LHCN-M2 (cell line): ENCODE measurements around the gene VN1R5. TPM values are rescaled to one million over a fixed set of nuclear protein-coding genes. Genes with fewer than 3 reads are reported as not detected.
"Not testable (repeated sequence)": the region's sequence is repeated elsewhere in the genome, so short reads cannot be mapped to it uniquely, and the experiment has no call there.

Experiments
- DNase-seq: peaks from one replicate; pipeline ENCODE4 v3.0.0-alpha.2; 2012; ENCODE audit warnings: low read depth
- total RNA-seq: library from RNA; depleted of rRNA; stranded (reverse); fragments of >200 nt; gene quantifications from 2 replicates; pipeline ENCODE4 v1.2.3, GENCODE V29; 2014

The VN1R5 gene
- total RNA-seq, 1 experiment from 2014 or later = not detected

DNA sequence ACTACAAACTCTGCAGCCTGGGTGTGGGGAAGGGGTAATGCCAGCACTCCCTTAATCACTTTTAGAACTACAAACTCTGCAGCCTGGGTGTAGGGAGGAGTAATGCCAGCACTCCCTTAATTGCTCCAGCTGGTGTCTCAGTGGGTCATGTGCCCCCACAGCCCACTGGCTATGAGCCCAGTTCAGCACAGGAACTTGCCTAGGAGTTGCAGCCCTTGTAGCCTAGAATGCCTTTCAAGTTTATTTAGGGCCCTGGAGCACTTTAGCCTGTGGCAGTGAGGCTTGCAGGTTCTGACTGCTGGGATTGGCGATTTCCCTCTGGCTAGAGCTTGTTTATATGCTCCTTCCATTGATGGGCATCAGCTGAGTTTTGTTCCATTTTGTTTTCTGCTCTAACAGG is 17.1 kb downstream of the VN1R5 start:
- DNase-seq = peak; percentile 31

DNA sequence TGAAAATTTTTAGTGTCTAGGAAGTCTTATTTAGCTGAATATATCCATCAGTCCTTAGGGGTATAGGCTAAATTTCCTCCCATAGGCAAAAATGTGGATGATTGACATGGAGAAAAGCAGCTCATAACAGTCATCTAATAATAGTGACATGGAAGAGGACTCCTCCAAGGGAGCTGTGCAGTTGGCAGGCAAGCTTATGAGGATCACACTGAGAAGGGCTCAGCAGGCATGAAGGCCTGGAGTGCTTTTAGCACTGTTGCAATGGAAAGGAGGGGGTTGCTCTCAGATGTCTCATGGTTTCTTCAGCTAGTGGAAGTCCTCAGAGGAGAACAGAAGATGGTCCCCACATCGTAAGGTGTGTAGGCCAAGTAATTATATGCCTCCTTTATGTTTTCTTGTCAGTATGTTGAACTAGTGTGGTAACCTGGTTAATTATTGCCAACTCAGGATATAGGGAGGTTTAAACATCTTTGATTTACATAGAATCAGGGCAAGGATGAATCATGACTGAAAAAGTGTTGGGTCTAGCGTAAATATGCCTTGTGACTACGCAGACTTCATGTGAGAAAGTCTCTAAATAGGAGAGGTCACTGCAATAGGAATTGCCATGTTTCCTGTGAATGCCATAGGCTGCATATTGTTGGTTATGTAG is 18.9 kb downstream of the VN1R5 start:
- no peak for DNase-seq

DNA sequence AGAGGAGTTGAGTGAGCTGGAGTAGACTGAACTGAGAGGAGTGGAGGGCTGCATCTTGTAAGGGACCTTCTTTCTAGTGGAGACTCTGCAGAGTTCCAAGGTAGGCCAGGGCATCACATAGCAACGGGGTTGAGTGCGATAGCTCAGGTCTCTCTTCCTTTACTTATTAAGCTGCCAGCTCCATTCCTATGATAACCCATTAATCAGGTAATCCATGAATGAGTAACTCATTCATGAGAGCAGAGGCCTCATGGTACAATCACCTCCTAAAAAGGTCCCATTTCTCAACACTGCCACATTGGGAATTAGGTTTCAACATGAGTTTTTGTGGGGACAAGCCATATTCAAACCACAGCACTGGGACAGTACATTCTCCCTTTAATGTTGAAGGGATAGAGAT is 21.3 kb downstream of the VN1R5 start:
- DNase-seq = no peak

DNA sequence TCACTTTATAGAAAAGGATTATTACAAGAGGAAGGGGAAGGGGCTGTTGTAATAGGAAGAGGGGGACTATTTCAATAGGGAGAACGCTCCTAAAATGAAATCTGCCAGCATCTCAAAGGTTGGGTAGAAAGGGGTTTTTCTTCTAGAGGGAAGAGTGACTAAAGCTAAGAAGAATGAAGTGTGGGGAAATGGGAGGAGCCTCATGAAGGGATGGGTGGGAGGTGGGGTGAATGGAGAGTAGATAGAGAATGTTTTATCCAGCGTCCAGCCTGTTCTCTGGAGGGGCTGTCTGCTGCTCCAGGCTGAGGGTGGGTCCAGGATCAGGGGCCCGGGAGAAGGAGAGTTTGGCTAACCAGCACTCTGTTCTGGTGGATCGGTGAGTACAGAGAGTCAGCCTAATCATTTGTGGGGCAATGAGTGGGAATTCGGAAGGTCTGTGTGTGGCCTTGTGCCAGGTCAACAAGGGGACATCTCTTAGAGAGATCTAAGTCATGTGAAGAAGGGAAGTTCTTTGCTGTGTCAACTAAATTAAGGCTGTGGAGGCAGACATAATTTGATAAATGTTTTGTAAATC is 25.2 kb downstream of the VN1R5 start:
- no peak for DNase-seq

DNA sequence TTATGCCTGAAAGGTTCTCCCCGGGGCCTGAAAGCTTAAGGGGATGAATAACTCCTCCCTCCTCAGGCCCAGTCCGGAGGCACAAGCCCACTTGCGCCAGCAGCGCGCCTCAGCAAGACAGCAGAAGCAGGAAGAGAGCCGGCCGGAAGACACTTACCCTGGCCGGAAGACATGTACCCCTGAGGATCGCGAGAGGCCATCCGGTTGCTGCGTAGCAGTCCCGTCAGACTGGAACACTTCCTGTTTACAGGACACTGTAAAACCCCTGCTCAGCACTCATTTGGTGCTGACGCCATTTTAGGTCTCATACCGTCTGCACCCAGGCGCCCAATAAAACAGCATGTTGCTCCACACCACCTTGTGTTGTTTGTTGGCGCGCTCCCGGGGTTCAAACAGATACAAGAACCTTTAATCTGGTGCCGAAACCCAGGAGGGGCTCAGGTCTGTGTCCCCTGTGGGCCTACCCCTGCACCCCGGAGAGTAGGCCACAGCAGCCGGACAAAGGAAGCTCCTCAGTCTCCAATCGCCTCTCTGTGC is 30.3 kb downstream of the VN1R5 start:
- no peak for DNase-seq

DNA sequence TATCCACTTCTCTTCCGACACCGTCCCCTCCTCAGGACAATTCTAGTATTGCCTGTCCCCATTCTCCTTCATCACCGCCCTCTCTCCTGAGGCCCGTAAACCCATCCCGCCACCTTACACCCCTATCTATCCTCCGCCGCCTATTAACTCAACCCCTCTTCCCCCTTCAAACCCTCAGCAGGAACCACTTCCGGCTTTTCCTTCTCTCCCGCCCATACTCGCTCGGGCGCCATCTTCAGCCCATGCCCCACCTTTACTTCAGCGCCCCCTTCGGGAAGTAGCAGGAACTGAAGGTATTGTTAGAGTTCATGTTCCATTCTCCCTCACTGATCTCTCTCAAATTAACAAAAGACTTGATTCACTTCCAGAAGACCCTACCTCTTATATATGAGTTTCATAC is 31.6 kb downstream of the VN1R5 start:
- no peak for DNase-seq

DNA sequence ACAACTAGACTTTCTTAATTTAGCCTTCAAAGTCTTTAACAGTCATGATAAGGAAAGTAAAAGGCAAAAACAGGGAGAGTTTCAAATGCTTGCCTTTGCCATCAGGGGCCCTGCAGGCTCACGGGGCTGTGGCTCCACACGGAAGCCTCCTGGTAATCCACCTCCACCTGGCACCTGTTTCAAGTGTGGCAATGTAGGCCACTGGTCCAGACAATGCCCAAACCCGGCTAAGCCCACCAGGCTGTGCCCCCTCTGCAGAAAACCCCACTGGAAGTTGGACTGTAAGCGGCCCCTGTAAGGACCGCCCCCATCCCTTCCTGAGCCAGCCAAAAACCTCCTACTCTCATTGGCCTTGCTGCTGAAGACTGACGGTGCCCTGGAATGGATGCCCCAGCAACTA is 32.5 kb downstream of the VN1R5 start:
- DNase-seq = no peak

DNA sequence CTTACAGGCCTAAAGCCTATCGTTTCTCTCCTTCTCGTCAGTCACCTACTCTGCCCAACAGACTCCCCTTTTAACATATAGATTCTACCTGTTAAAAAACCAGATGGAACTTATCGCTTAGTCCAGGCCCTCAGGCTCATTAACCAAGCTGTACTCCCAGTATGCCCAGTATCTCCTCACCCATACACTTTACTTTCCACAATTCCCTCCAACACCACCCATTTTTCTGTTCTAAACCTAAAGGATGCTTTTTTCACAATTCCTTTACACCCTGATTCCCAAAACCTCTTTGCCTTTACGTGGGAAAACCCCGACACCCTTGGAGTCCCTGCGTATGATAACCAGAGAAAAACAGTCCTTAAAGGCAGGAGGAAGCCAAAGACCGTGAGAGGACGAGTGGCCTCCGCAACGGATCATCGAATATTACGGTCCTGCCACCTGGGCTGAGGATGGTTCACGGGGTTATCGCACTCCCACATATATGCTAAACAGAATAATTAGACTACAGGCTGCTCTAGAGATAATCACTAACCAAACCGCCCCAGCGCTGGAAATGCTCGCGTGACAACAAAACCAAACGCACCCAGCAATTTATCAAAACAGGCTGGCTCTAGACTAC is 33.5 kb downstream of the VN1R5 start:
- DNase-seq = not testable (repeated sequence)

DNA sequence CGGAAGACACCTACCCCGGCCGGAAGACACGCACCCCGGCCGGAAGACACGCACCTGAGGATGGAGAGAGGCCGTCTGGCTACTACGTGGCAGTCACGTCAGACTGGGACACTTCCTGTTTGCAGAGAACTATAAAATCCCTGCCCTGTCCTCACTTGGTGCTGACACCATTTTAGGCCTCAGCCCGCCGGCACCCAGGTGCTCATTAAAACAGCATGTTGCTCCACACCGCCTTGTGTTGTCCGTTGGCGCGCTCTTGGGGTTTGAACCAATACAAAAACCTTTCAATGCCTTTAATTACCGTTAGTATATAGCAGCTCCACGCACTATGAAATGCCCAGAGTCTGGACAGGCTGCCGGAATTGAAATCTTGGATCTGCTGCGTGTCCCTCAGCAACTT is 34.7 kb downstream of the VN1R5 start:
- DNase-seq = no peak

DNA sequence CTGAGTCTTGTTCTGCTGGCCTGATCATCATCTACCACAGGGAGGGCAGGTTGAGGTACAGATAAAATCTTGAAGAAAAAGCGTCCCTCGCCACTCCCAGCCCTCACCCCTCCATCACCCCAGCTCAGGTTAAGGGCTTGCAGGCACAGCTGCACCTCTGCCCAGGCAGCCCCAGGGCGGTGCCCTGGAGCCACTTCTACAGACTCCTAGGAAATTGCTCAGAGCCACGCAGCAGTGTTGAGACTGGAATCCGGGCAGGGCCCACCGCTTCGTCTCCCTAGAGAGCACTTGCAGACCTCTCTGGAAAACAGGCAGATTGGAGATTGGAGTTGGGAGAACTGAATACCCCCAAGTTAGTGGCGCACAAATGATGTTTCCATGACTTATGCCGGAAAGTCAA is 35.3 kb downstream of the VN1R5 start:
- DNase-seq = no peak

DNA sequence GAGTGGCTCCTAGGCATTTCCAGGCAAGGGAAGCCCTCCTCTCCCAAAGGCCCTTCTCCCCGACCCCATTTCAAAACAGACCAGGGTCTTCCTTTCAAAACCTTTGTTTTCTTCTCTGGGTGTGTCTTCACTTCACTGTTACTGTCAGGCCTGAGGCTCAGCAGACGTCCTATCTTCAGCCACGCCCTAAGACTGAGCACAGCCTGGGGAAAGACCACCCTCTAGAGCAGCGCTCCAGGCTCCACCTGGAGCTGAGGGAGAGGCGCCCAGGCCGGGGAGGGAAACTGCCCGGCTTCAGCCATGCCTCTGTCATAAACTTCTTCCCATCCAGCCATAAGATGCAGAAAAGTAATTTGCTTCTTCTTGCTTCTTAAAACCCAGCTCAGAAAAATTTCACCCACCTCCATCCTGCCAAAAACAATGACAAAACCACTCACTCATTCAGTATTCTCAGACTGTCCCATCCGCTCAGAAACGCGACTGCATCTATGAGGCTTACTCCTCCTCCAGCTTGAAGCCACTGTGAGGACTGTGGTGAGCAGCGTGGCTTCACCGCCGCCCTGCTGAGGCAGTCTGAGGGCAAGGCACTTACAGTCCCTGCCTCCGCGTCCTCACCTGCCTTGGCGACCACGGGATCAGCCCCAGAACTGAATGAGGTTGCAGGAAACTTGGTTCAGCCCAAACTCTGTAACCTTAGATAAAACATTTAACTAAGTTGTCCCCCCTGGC is 36.1 kb downstream of the VN1R5 start:
- DNase-seq = no peak

DNA sequence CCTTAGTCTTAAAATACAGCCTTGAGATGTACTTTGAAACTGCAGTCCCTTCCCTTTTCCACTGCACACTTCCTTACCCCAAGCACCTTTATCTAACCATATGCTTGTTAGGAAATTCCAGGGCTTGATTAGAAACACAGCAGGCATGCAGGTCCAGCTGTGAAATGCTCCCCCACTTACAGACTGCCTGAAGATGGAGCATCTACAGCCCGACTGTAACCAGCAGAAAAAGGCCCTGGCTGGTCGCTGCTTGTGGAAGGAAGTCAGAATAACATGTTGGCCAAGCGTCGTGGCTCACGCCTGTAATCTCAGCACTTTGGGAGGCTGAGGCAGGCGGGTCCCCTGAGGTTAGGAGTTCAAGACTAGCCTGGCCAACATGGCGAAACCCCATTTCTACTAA is 37.2 kb downstream of the VN1R5 start:
- no peak for DNase-seq

DNA sequence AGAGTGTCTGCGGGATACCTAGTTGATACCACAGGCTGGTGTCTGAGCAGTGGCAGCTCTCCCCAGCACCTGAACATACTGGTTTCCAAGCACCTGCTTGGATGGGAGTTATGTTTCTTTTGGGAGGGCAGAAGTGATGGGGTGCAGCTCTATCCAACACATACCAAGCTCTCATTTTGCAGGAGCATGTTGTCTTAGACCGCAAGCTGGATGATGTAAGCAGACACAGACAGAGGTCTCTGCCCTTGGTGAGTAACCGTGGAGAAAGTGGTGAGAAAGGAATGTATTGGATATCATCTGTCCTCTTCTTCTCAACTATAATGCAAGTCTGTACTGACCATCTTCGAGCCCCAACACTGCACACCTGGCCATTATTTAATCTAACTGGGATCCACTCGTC is 38.4 kb downstream of the VN1R5 start:
- peak; percentile 91 for DNase-seq

DNA sequence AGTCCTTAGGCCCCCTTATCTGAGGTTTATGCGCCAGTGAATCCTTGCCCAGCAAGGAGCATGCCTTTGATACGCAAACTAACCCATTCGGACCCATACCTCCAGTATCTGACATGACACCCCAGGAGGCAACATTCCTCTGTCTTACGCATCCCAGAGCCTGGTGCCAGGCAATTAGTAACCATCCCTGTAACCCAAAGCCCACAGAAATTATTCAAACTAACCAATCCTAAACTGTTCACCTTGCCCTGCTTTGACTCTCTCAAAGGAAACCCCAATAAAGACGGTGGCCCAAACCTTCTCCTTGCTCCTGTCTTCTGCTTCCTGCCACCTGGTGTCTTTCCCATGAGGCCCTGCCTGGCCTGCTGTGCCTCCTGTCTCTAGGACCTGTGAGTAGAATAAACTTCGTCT is 39.4 kb downstream of the VN1R5 start:
- no peak for DNase-seq

DNA sequence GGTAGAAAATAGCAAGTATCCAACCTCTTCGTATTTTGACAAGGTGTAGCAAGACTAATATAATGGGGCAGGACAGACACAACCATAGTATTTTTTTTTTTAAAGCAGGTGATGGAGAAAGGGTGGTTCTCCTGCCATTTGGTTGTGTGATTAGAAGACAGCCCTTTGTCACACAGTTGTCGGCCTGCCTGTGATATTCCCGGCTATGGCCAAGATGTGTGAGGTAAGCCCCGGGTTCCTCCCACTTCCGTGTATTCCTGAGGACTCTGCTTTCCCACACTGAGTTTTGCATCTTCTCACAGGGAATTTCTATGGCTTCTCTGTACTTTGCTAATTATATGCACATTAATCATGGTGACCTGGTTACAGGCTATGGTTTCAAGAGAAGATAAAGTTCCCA is 39.9 kb downstream of the VN1R5 start:
- DNase-seq = no peak

DNA sequence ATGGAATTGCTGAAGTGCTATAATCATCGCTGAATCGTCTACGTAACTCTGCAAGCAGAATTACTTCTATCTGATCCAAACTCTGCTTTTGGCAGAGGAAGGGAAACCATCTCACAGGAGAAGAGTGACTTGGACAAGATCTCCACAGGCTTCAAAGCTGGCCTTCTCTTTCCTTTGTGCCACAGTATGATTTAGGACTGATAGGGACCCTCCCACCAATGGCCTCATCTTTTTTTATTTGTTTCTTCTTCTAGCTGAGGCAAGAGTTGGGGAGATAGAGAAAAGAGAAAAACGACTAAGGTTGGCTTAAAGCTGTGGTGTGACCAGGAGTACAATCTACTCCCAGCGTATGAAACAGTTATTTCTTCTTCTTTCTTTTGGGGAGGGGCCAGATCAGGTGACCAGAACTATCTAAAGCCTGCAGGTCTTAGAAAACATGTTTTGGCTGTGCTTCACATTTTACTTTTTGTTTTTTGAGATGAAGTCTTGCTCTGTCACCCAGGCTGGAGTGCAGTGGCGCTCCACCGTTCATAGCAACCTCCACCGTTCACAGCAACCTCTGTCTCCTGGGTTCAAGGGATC is 40.8 kb downstream of the VN1R5 start:
- no peak for DNase-seq

DNA sequence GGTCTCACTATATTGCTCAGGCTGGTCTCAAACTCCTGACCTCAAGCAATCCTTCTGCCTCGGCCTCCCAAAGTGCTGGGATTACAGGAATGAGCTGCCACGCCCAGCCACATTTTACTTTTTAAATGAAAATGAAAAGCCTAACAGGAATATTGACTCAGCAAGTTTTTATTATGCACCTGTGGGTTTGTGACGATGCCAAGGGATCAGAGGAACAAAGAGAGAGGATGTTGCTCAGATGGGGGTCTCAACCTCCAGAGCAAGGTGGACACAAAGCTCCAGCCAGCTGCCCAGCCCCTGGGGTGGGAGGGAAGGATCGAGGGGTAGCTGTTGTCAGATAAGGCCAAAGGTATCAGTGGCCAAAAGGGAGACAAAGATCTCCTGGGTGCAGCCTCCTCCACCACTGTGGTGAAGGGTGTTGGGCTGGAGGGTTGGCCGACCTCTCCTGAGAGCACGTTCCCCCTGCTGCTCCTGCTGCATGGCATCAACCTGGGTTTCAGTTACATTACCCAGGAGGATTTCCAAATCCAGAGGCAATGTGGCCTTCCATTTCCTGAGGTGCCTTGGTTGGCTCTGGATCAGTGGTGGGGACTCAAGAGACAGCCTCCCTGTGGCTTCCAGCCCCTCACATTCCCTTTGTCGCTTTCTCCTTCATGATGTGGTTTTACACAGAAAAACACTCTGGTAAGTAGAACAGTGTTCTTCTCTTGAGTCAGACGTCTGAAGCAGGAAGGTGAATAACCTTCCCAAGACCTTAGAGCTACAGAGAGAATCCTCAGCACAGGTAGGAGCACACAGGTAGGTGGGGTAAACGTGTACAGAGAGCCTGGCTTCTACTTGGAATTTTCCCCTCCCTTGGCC is 41.6 kb downstream of the VN1R5 start:
- no peak for DNase-seq

DNA sequence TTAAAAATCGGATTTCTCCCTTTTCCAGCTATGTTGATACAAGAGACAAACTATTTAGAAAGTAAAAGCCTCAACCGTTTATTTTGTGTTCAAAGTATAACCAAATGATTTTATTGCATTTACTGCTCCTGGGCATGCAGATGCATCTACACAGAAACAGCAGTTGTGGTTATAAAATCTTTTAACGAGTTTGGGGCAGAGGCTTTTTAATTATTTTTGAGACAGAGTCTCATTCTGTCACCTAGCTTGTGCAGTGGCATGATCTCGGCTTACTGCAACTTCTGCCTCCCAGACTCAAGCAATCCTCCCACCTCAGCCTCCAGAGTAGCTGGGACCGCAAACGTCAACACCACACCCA is 42.2 kb downstream of the VN1R5 start:
- no peak for DNase-seq

DNA sequence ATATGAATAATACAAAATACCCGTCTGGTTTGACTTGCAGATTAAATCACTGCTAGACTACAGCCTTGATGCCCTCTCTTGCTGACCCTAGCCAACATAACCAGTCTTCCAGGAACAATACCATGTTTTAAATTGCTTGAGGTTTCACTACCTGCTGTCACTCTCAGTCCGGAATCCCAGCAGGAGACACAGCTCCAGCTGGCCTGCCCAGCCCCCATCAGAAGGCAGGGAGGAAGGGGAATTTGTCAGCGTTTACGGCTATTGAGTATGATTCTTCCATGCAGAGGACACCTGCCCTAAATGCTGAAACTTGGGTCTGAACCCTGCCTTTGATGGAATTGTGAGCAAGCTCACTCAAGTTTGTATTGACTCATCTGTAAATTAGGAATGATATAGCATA is 42.8 kb downstream of the VN1R5 start:
- no peak for DNase-seq

DNA sequence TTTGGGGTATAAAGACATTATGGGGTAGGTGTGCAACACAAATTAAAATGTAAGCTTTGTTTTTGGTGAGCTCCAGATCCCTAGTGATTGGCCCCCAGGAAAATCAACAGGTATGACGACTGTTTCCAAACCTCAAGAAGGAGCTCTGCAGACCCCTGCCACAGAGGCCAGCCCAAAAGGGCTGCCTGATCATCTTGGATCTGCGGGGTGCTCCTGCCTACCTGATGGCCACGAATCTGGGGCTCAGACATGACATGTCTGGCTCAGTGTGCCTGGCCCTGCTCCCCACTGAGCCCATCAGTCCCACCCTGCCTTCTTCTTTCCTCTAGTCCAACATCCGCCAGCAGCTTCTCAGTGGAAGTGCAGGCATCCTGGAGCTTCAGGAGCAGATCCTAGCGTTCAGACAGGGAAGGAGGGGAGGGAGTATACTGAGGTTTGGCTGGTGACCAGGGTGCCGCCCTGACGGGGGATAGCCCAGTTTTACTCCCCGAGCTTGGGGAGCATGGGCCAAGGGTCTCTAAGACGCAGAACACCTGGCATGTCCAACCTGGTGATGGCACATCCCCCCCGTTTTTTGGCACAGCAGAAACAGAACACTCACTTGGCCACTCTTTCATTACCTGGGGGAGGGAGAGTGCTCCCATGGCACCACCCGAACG is 44.0 kb downstream of the VN1R5 start:
- DNase-seq = no peak
